Activated T-cell treated with anti-CD3 and anti-CD28 coated beads for 4 hours (primary cell): Measurements from ENCODE around the gene ANKFY1.
"Not testable (repeated sequence)": the region's sequence is repeated elsewhere in the genome, so short reads cannot be mapped to it uniquely, and the experiment has no call there.

Experiments
- DNase-seq: peaks from one replicate; pipeline ENCODE4 v3.0.0-alpha.2; 2020

The ANKFY1 gene

DNA sequence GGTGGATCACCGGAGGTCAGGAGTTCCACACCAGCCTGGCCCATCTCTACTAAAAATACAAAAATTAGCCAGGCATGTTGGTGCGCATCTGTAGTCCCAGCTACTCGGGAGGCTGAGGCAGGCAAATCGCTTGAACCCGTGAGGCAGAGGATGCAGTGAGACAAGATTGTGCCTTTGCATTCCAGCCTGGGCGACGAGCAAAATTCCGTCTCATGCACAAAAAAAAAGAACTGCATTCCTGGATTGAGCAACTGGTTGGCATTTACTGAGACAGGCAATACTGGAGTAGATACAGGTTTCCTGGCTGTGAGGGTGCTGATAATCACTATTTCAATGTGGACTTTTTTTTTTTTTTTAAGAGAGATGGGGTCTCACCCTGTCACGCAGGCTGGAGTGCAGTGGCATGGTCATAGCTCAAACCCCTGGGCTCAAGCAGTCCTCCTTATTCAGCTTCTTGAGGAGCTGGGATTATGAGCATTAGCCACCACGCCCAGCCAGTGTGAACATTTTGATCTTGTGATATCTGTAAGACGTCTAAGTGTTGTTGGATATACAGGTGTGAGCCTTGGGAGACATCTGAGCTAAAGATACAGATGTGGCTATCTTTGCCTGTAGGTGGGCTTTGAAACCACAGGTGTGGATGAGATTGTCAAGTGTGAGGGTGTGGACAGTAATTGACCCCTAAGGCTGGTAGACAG, 115.0 kb downstream of the ANKFY1 start:
- DNase-seq = no peak

DNA sequence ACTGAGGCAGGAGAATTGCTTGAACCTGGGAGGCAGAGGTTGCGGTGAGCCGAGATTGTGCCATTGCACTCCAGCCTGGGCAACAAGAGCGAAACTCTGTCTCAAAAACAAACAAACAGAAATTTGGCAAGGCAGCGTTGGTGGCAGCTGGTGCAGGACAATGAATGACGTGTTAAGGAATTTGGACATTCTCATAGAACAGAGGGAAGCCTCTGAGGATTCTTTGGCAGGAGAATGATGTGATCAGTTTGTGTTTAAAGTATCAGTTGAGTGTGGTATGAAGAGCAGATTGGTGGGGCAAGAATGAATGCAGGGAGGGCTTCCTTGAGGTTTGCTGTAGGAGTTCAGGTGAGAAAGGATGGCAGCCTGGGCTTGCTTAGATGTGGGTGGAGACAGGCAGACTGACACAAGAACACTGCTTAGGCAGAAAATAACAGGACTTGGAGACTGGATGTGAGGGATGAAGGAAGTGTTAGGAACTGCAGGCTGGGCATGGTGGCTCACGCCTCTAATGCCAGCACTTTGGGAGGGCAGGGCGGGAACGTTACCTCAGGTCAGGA, 115.9 kb downstream of the ANKFY1 start:
- DNase-seq = no peak

DNA sequence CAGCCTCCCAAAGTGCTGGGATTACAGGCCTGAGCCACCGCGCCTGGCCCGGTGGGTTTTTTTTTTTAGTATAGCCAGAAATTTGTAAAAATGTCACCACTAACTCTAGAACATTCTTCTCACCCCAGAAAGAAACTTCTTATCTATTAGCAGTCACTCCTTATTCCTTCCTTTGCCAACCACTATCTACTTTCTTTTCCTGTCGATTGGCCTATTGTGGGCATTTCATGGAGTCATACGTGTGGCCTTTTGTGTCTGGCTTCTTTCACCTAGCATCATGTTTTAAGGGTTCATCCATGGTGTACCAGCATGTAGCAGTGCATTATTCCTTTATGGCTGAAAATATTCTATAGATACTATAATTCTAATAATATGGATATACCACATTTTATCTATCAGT, 117.1 kb downstream of the ANKFY1 start:
- no peak for DNase-seq

DNA sequence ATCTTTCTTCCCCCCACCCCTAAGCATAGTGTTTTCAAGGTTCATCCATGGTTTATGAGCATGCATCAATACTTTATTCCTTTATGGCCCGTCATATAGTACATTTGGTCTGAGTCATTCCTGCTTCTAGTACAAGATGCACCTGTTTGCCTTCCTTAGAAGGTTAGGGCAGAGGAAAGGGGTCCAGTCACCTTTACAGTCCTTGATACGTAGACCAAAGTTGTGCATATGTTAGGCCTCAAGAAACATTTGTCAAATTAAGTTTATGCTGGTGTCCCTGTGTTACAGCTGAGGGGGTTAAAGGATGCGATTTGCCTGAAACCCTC, 119.4 kb downstream of the ANKFY1 start:
- DNase-seq = no peak

DNA sequence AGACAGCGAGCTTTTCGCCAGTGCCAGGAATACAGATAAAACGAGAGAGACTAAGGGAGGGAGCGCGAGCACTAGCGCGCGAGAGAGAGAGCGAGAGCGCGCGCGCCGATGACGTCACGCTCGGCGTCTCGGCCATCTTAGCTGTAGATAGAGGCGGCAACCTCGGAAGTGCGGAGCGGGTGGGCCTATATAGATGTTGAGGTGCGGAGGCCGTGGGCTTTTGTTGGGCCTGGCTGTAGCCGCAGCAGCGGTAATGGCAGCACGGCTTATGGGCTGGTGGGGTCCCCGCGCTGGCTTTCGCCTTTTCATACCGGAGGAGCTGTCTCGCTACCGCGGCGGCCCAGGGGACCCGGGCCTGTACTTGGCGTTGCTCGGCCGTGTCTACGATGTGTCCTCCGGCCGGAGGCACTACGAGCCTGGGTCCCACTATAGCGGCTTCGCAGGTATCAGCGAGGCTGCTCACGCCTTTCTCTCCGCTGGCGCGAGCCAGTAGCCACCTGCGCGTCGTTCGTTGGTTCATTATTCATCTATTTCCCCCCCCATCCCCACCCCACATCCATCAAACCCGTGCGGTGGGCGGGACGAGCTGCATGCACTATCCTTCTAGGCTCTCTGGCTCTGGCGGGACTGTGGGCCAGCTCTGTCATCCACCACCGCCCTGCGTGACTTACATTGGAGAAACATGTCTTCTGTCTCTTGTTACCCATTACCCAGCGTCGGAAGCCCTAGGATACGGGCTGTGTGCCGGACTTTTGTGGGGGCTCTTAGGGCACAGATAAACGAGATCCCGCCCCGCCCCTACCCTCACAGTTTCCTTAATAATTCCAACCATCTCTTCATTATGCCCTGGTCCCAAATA, 120.0 kb downstream of the ANKFY1 start:
- peak; percentile 80 for DNase-seq

DNA sequence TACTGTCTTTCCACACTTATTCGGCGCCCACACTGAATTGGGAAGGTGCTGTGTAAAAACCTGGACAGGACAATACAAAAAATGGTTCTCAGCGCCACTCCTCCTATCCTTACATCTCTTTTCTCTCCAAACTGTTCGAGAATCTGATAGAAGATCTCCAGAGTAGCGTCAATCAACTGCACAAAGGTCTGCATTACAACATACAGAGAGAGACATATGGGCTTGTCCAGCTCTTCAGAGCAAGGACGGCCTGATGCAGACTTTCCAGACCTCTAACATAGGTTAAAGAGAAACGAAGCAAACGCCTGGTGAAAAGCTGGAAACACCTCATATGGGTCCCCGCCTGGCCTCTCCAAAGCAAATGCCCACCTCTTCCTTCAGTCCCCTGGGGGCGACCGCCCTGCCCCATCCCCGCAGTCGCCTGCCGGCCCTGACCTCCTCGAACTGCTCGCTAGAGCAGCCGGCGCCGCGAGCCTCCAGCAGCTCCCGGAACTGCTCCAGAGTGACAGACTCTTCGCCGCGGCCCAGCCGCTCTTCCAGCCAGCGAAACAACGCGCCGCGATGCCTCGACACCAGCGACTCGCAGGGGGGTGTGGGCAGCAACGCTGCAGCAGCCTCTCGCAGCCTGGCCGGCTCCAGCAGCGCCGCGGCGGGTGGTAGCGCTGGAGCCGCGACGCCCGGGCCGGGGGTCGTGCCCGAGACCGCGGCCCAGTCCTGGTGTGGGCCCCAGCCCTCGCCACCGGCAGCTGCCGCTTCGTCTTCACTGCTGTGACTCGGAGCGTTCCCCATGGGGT, 121.5 kb downstream of the ANKFY1 start:
- no peak for DNase-seq

DNA sequence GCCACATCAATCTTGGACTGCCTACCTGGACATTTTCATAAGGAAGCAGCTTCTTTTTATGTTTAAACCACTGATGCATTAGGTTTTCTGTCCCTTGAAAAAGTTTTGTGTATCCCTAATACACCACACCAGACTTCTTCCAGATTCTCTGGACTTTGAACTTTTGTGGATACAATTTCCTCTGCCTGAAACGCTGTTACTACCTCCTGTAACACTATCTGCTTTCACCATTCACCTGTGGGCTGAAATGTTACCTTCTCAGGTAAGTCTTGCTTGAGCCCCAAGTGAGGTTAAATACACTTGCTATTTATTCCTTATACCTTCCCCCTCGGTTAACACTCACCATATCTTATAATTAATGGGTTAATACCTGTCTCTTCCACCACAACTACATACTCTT, 123.7 kb downstream of the ANKFY1 start:
- no peak for DNase-seq

DNA sequence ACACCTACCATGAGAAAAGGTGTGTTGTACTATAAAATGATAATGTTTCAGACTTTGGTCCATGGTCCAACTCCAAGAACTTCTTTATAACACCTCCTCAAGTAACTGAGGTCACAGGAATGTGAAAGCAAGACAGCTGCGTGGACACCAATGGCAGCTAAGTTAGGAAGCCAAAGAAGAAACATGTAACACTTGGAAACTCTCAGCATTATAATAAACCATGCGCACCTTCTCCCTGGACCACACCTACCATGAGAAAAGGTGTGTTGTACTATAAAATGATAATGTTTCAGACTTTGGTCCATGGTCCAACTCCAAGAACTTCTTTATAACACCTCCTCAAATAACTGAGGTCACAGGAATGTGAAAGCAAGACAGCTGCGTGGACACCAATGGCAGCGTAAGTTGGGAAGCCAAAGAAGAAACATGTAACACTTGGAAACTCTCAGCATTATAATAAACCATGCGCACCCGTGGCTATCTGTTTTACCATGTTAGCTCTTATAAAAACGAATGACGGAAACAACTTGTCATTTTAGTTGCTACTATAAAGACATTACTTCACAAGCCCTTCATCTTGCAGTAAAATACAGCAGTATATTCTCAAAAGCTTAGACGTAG, 124.8 kb downstream of the ANKFY1 start:
- not testable (repeated sequence) for DNase-seq

DNA sequence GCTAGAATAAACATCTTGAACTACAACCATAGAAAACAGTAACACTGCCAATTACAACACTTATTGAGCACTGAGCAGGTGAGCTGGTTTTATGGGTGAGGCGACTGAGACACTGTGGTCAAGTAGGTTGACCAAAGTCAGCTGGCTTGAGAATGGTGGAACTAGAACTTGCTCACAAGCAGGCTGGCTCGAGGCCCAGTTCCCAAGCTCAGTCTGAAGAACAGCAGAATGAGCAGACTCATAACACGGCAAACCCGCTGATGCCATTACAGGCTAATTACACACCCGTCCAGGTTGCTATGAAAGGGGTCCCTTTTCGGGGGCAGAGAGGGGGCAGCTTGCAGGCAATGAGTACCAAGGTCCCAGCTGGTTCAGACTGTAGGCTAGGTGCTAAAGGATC, 127.4 kb downstream of the ANKFY1 start:
- no peak for DNase-seq

DNA sequence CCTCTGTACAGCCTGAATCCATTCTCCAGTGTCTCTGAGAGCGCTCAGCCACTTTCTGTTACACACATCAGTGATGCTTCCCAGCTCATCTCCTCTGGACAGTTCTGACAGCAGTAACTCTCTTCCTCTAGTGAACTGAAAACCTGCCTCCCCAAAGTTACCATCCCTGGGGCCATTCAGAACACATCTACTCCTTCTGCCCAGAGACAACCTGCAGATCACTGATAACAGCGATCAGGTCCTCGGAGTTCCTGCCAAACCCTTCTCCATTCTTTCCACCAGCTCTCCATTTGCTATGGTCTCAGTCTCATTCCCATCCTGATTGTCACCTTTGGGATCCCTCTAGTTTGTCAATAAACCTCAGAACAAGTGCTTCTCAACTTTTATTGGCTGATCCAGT, 128.3 kb downstream of the ANKFY1 start:
- no peak for DNase-seq

DNA sequence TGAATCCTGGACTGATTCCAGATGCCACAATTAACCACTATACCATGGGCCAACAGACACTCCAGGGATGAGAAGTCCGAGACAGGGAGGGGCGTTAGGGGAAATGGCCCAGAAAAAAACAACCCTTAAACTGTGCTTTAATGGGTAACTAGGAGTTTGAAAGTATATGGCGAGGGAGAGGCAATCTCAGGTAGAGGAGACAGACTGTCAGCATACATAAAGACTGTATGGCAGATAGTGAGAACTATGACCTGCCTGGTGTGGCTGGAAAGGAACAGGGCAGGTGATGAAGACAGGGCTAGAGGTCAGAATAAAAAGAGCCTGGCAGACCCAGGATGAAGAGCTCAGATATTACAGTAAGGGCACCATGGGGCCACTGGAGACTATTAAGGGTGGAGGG, 129.1 kb downstream of the ANKFY1 start:
- no peak for DNase-seq

DNA sequence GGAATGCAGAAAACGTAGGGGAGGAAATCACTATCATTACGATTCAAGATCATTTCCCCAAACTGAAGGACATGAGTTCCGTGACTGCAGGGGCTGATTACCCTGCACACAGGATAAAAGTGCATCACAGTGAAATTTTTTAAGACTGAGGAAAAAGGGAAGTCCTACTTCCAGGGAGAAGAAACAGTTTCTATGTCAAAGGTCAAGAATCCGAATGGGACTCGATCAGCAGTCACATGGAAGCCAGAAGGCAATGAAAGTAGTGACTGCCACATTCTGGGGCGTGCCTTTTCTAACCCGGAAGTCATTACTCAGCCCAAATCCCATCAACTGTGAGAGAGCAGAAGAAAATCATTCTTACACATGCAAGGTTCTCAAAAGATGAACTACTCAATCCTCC, 133.1 kb downstream of the ANKFY1 start:
- DNase-seq = no peak

DNA sequence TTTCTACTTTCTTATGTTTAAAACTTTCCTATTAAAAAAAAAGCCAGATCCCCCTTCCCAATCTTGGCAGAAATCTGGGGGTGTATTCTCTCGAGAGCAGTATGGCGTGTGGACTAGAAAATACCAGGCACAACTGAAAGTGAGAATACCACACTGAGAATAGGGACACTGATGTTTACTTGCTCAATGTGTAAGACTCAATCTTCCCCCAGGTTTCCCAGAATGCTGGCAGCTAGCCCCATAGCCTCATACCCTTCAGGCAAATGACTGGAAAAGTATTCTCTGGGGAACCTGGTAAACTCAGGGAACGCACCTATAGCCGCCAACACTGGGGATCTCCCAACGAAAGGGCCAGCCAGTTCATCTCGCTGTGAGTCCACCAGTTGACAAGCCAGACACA, 136.2 kb downstream of the ANKFY1 start:
- DNase-seq = no peak

DNA sequence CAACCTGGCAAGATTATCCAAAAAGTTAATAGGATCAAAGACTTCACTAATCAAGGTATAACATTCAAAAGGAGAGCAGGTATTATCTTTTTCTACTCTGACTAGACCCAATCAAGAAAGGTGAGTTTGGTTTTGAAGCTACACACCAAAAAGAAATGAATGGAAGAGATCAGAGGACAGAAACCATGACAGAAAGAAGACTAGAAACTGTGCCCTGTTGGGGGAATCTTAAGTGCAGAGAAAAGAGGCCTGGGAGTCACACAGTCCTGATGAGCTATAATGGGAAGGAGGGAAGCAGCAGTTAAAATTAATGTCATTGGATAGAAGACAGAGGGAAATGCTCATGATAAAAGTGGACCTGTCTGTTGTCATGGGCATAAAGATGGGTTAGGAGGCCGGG, 138.2 kb downstream of the ANKFY1 start:
- no peak for DNase-seq

DNA sequence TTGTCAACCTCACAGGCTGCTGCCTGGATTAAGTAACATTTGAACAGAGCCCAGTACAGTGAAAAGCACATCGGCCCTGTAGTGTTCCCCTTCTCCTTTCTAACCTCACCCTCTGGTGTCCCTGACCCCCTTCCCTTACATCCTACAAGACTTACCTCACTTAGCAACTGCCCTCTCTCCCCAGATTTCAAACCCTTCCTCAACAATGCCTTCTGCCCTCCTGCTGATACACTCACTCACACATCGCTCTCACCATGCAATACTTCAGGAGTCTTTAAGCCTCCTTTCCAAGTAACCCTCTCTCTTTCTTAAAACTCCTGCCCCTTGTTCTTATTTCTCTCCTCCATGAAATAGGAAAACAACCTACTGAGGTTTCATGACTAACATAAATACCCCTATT, 138.8 kb downstream of the ANKFY1 start:
- DNase-seq = no peak

DNA sequence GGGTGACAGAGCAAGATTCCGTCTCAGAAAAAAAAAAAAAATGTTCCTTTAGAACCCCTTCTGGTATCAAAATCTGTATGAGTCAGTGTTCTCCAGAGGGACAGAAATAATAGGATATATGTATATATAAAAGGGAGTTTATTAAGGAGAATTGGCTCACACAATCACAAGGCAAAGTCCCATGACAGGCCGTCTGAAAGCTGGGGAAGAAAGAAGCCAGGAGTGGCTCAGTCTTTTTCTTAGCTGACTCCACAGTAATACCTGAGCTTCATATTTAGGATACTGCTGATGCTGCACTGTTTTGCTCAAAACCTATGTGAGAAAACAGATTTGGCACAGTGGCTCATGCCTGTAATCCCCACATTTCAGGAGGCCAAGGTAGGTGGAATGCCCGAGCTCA, 143.4 kb downstream of the ANKFY1 start:
- DNase-seq = no peak

DNA sequence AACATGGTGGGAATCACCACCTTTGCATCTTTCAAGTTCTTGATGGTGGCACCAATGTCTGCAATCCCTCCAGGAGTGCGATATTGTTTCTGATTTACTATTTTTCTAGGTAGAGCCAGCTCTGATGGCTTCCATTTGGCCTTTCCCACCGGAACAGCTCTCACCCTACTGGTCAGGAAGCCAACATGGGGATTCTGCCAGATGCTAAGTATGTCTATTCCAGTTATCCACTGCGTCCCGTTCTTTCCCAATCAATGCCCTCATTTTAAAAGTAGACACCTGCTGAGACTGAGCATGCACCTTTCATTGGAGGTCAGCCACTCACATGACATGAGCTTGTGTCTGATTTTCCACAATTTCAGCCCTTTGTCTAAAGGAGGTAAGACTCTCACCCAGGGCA, 144.5 kb downstream of the ANKFY1 start:
- DNase-seq = no peak

DNA sequence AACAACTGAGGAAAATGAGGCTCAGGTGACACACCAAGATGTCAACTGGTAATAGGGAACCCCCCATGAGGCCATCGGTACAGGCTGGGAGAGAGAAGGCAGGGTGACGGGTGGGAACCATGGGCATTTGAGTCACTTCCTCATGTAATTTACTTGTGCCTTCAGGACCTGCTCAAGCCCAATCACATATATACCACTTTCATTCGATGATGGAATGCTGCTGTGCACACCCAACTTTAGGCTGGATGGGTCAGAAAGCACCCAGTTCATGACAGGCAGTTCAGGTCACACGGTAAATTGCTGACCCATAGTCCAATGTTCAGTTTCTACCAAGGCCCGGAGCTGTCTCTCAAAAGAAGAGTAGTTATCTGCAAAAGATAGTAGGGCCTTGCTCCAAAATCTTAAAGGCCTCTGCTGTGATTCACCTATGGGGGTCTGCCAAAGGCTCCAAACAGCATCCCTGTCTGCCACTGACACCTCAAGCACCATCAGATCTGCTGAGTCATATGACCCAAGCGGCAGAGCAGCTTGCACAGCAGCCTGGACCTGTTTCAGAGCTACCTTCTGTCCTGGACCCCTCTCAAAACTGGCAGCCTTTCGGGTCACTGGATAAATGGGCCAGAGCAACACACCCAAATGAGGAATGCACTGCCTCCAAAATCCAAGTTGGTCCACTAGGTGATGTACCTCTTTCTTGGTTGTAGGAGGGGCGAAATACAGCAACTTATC, 145.6 kb downstream of the ANKFY1 start:
- no peak for DNase-seq

DNA sequence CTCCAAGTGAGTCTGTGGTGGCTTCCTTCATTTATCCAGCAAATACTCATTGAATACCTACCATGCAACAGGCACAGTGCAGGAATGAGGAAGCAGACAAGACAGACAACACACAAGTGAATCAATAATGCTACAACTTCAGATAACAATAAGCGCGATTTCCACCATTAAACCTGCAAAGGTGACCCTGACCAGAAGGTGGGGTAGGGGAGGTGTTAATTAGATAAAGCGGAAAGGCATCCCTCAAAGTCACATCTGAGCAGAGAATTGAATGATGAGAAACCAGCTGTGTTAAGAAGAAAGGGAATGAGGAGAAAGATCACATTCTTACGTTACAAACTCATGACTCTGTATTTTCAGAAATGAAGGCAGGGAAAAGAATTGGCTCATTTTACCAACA, 147.3 kb downstream of the ANKFY1 start:
- DNase-seq = no peak
